GM18861 (cell line): Measurements from ENCODE around the gene PTPRM.

Source experiments
- ATAC-seq: cut with Tn5 transposase; IDR thresholded peaks from one replicate; pipeline ENCODE4 v1.9.1; 2021; ENCODE audit not compliant: unreplicated experiment

Gene PTPRM

DNA sequence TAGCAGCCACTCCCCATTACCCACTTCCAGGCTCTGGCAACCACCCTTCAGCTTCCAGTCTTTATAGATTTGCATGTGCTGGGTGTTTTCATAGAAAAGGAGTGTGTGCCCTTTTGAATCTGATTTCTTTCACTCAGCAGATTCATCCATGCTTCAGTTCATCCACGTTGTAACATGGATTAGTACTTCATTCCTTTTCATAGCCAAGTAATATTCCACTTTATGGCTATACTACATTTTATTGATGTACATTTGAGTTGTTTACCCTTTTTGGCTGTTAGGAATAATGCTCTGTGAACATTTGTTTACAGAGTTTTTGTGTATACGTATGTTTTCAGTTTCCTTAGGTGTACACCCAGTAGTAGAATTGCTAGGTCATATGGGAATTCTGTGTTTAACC, 836.6 kb downstream of the PTPRM start:
- ATAC-seq = no peak

DNA sequence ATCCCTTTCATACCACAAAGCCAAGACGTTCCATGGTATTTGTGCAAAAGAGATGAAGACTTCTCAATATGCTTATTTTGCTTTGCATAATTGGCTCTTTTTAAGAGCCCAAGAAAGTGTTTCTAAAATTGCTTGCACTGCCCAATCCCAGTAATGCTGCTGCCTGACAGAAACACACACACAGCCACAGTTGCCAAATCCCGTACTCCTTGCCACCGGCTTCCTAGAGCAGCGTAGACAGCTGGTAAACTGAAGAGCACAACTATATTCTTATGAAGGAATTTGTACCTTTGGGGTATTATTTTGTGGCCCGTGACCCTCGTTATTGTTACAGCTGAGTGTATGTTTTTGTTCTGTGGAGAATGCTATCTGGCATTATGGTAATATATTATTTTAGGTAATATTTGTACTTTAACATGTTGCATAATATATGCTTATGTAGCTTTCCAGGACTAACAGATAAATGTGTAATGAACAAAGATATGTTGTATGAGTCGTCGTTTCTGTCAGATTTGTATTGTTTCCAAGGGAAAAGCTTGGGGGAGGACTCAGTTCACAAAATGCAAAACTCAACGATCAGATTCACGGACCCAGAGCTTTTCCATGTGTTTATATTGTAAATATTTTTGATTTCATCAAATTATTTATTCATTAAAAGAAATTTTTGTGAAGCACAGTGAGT, 839.2 kb downstream of the PTPRM start:
- no peak for ATAC-seq

DNA sequence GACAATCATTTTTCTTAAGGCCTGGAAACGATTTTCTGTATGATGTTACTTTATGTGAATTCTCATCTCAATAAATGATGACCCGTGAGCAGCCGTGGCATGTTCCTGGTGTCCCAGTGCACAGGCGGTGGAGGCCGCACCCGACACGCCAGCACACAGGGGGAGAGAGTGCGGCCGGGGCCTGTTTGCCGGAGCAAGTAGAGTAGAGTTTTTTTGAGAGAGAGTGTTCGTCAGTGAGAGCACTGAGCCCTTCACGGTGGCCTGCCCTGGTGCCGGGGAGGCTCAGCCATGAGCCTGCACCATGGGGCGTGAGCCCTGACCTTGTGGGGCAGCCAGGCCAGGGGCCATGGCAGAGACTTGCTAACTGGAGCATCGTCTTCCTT, 839.7 kb downstream of the PTPRM start:
- ATAC-seq = no peak

DNA sequence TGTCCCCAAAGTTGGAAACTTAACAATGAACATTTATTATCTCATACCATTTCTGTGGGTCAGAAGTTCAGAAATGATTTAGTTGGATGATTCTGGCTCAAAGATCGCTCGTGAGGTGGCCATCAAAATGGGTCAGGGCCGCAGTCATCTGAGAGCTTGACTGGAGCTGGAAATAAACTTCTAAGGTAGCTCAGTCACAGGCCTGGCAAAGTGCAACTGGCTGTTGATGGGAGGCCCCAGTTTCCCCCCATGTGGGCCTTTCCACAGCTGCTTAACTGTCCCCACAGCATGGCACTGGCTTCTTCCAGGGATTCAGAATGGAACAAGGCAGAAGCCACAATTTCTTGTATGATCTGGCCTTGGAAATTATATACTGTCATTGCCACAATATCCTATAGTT, 842.0 kb downstream of the PTPRM start:
- ATAC-seq = no peak

DNA sequence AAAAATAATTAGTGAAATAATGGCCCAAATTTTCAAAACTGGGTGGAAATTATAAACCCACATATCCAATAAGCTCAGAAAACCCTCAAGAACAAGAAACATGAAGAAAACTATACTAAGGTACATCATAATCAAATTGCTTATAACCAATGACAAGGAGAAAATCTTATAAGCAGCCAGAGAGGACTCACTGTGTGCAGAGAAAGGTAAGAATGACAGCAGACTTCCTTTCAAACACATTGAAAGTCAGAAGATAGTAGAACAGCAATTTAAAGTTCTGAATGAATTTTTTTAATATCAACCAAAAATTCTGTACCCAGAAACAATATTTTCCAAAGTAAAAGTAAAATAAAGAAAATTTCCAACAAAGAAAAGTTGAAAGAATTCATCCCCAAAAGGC, 844.4 kb downstream of the PTPRM start:
- ATAC-seq = no peak

DNA sequence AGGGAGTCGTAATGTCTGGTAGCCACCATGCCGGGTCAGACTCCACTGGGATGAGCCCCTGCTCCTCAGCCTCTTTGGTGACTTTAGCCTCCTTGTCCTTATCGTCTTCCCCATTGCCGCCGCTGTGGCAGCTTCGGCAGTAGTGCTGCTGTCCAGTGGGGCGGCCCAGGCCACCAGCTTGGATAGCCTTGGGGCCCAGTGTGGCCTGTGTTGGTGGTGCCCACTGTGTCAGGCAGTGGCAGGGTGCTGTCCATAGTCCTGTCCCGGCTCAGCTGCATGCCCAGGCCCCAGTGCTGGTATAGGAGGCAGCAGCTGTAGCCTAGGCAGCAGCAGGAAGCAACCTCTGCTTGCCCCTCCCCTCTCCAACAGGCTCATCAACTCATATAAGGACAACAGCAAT, 845.0 kb downstream of the PTPRM start:
- no peak for ATAC-seq

DNA sequence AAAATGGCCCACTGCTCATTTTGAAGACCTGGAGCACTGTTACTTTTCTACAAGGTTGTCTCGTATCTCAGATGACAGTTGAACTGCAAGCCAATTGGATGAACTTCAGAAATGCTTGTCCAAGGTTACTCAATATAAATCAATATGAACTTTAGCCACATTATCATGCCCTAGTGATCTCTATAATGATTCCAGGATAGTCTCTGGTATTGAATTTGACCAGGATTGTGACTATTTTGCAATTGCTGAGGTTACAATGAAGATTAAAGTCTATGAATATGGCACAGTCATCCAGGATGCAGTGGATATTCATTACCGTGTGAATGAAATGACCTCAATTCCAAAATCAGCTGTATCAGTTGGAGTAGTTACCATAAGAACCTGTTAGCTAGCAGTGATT, 846.1 kb downstream of the PTPRM start:
- no peak for ATAC-seq

DNA sequence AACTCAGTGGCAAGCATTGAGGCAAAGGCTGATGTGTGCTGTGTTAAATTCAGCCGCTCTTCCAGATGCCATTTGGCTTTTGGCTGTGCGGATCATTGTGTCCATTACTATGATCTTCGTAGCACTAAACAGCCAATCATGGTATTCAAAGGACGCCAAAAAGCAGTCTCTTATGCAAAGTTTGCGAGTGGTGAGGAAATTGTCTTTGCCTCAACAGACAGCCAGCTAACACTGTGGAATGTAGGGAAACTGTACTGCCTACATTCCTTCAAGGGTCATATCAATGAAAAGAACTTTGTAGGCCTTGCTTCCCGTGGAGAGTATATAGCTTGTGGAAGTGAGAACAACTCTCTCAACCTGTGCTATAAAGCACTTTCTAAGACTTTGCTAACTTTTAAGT, 846.6 kb downstream of the PTPRM start:
- ATAC-seq = no peak

DNA sequence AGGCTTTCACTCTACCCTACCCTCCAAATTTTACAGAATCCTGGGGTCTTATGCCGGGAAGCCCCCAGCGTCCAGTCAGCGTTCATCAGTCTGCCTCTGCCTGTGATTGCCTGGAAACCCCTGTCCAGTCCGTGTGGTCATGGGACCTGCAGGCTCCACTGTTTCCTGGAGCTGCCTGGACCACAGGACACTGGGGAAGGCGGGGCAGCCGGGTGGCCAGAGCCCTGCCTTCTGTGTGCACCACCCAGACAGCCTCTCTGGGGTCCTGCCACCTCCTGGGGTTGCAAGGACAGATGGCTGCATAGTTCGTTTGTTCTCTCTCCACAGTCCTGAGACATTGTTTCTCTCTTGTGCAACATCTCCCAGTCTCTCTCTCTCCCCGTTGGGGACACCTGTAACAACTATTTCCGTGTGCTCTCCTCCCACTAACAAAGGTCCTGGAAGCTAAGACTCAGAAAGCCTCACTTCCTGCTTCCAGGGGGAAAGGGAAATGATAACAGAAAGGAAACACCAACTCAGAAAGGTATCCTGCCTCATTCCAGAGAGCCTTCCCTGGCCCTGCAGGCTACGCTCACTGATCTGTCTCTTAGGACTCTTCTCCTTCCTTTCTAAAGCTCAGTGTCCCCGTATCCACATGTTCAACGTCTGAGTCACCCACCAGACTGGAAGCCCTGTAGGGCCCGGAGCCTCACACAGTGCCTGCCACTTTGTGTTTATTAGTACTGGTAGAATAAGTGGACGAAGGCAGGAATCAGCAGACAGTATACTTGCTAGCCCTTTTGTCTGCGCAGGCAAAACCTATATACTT, 849.3 kb downstream of the PTPRM start:
- ATAC-seq = no peak

DNA sequence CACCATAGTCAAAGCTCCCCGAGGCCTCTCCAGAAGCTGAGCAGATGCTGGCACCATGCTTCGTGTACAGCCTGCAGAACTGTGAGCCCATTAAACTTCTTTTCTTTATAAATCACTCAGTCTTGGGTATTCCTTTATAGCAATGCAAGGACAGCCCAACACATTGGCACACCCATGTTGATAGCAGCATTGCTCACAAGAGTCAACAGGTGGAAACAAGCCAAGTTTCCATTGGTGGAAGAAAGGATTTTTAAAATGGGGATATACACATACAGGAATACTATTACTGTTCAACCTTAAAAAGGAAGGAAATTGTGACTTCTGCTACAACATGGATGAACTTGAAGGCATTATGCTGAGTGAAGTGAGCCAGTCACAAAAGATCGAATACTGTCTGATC, 855.3 kb downstream of the PTPRM start:
- ATAC-seq = no peak

DNA sequence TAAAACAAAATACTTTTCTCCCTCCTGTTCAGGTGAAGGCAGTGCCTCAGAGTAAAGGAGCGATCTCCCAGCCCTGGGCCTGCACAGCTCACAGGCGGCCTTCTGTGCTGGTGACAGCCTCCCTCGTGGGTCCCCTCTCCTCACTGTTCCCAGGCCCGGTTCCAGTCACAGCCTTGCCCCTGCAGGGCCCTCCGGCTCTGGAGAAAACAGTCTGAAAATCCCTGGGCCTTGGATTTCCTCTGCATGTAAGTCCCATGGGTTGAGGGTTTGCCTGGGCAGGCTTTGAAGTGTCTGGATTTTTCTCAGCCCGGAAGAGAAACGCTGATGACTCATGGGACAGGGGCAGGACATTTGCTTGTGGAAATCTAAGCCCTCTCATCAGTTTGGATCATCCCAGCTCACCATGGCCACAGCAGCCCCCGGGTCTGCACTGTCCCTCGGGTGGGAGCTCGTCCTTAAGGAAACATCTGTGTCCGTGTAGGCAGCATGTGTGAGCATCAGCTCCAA, 856.0 kb downstream of the PTPRM start:
- ATAC-seq = no peak

DNA sequence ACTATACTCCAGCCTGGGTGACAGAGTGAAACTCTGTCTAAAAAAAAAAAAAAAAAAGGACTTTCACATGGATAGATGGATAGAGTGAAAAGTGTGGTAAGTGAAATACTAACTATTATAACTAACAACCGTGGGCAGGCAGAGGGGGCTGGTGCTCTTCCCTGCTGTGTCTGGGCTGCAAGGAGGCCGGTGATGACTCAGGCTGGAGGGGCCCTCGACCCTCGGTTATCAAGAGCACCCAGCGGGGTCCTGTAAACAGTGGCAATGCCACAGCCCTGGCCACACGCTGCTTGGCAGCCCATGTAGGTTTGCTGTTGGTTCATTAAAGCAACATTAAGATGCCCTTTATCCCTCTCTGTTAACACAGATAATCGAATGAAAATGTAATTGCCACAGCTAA, 857.4 kb downstream of the PTPRM start:
- no peak for ATAC-seq

DNA sequence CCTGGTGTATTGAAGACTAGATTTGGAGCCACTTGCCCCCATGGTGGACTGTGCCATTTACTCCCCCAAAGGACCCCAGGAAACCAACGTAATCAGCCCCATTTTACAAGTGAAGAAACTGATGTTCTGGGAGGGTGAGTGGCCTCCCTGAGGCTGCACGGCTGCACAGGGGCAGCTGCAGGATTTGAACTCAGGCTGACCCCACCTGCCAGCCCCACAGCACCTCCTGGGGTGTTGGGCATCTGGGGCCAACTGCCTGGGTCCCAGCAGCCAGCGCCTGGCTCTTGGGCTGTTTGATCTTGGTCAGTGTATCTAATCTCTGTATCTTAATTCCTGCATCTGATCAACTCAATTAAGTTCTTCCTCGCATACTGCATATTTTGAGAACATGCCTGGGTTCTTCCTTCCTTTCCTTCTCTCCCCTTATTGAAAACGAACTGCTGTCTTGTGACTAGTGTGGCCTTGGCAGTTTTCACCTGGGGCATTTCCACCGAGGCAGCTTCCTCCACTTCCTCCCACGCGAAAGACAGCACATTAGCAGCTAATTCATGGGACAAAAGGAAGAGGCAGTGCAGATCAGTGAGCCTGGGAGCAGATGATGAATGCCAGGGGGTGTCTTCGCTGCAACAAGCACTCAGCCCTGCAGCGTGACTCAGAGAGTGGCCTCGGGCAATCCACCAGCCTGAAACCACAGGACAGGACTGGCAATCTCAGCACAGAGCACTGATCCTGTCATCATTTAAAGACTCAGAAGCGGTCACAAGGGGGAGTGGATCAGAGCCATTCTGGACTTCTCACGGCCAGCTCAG, 858.0 kb downstream of the PTPRM start:
- ATAC-seq = no peak

DNA sequence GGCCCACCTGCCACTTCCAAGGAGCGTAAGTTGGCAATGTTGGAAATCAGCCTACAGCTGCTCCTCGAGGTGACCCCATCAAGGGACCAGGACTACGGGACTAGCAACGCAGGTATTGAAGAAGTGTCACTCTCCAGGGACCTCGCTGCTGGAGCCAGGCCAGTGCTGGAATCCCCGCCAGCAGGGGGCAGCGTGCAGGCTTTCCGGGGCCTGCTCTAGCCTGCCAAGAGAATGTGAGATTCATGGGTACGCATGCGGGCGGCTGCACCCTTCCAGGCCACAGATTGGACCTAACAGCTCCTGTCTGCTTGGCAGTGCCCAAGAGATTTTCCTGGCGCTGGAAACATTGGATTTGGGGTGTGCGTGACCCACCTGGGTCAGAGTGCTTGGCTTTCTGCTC, 859.3 kb downstream of the PTPRM start:
- no peak for ATAC-seq

DNA sequence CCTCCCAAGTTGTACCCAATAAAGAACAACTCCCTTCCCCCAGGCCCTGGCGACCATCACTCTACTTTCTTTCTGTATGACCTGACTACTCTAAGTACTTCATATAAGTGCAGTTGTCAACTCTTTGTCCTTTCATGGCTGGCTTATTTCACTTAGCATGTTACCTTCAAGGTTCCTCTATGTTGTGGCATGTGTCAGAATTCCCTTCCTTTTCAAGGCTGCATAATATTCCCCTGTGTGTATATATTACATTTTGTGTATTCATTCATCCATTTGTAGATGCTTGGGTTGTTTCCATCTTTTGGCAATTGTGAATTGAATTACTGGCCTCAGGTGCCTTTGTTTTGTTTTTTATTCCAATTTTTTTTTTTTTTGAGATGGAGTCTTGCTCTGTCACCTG, 860.2 kb downstream of the PTPRM start:
- no peak for ATAC-seq

DNA sequence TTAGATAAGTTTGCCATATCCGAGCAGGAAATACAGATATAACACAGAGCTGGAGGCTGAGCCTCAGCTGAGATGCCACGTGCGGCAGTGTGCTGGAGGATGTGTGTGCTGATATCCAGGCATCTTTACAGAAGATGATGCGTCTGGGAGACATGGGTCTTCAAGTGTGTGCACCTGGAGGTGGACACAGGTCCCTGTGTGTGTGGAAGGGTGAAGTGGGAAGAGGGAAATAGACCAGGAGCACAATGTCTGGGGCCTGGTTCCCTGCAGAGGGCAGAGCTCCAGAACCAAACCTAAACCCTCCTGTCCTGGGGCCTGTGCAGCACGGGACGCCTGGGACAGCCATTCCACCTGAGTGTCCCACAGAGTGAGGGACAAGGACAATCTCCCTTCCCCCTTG, 861.8 kb downstream of the PTPRM start:
- no peak for ATAC-seq

DNA sequence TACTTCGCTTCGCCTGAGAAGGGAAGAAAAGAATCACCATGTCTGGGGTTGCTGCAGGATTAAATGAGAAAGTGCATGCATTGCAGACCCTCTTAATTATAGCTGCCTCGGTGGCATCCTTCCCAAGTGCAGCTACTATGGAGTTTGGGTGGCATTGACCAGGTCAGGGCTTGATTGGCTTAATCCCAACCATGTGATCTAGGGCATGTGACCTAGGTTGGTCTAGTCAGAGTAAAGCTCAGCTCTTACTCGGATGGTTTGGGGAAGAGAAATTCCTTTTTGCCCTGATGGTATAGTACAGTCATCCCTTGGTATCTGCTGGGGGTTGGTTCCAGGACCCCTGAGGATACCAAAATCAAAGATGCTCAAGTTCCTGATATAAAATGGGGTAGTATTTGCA, 863.9 kb downstream of the PTPRM start:
- ATAC-seq = no peak

DNA sequence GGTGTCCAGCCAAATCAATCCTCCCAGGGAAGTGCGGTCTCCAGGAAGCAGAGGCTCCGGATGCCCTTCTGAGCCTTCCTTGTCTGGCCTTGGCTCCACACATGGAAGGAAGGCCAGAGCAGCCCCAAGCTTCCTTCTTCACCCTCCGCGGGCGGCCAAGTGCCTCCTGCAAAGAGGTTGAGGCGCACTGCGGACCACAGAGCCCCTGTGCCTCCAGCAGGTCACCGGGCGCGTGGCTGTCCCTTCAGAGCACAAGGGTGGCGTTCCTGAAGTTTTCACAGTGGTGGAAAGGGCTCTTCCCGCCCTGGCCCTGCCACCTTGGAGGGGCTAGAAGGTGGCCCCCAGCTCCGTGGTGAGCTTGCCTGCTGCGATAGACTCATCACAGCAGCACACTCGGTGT, 866.2 kb downstream of the PTPRM start:
- no peak for ATAC-seq

DNA sequence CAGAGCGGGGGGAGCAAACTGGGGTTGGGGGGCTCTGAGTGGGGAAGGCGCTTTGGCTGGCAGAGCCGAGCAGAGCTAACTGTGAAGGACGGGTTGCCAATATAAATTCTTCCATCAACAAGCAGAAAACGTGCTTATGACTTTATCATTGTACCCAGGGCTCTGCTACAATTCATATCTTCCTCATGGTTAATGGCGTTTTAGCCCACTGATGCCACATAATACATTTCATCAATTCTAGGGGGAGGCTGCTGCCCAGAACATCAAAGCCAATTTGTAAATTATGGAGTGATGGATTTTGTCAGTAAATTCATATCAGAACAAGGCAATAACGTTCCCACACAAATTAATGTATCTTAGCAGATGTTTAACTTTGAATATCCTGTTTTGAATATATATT, 866.7 kb downstream of the PTPRM start:
- ATAC-seq = no peak

DNA sequence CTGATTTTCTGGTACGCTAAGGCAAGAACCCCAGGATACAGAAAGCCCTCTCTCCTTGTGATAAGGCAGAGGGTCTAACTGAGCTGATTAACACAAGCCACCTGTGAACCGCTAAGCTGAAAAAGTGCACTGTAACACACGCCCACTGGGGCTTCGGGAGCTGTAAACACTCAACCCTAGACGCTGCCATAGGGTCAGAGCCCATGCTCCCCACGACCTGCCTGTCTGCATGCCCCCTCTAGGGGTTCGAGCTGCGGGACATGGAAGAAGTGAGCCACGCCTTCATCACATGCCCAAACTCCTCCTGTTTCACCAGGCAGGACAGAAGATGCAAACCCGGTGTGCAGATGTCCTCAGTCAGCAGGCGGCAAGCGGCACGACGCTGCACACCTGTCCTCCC, 868.3 kb downstream of the PTPRM start:
- no peak for ATAC-seq

DNA sequence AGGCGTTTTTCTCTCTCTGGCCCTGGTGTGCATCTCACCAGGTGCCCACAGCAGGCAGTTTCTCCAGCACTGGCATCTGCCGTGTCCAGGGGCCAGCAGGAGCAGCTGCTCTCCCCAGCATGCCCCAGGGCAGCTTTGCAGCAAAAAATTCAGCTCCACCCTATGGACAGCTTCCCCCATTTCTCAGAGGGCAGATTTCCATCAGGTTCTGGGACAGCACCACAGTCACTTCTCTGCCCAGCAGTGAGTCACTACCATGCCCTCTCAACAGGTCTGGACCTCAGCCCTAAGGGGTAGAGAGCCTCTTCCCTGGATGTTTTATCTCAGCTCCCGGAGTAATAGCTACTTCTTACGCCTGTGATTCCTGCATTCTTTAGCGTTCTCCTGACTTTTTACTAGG, 871.9 kb downstream of the PTPRM start:
- ATAC-seq = no peak

DNA sequence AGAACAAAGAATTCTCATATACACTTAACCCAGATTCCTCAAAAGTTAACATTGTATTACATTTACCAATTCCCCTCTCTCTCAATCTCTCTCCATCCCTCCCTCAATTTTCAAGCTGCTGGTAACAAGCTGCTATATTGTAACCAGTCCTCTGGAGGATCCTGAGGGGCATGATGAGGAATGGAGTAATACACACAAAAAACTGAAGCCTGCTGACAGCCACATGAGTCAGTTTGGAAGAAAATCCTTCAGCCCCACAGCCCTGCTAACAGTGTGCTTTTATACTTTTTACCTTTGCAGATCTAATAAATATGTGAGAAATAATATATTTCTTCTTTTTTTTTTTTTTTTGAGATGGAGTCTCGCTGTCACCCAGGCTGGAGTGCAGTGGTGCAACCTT, 876.4 kb downstream of the PTPRM start:
- ATAC-seq = no peak
